Erythroblast (primary cell): Measurements from ENCODE around the gene CFP.
A peak's percentile ranks its signal among the peaks of the same experiment; 100 is the strongest.
"Not testable (repeated sequence)": the region's sequence is repeated elsewhere in the genome, so short reads cannot be mapped to it uniquely, and the experiment has no call there.

Experiments used
- DNase-seq, 2 experiments: peaks; one replicate each; lab custom pipeline; 2025; lab: John Stamatoyannopoulos, UW
- GATA1 ChIP-seq: IDR thresholded peaks from 2 replicates; pipeline ENCODE4 v1.6.1; 2011; ENCODE audit warnings: low read depth, mild to moderate bottlenecking, control low read depth, low read length, moderate library complexity
- POLR2A ChIP-seq: IDR thresholded peaks from 2 replicates; pipeline ENCODE4 v1.6.1; 2011; ENCODE audit warnings: mild to moderate bottlenecking, low read length

The CFP gene

GRCh38 chrX:47605024-47605423 is 24.7 kb downstream of the CFP start:
- TF ChIP-seq POLR2A (no peak), GATA1 (no peak)
- DNase-seq: no peak

DNA sequence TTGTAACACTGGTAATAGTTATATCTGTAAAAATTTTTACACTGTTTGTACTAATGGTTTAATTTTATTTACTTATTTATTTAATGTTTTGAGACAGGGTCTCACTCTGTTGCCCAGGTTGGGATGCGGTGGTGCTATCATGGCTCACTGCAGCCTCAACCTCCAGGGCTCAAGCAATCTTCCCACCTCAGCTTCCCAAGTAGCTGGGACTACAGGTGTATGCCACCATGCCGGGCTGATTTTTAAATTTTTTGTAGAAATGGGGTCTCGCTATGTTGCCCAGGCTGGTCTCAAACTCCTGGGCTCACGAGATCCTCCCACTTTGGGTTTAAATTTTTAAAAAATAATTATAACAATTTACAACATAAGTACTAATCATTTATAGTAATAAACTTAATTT is 26.6 kb downstream of the CFP start:
- not testable (repeated sequence) for DNase-seq

GRCh38 chrX:47597222-47597621 is 32.5 kb downstream of the CFP start:
- DNase-seq: no peak
- TF ChIP-seq POLR2A (no peak), GATA1 (no peak)

- TF ChIP-seq GATA1 (no peak), POLR2A (no peak)
These were observed 33.5 kb downstream of the CFP start for GRCh38 chrX:47596256-47596655.

DNA sequence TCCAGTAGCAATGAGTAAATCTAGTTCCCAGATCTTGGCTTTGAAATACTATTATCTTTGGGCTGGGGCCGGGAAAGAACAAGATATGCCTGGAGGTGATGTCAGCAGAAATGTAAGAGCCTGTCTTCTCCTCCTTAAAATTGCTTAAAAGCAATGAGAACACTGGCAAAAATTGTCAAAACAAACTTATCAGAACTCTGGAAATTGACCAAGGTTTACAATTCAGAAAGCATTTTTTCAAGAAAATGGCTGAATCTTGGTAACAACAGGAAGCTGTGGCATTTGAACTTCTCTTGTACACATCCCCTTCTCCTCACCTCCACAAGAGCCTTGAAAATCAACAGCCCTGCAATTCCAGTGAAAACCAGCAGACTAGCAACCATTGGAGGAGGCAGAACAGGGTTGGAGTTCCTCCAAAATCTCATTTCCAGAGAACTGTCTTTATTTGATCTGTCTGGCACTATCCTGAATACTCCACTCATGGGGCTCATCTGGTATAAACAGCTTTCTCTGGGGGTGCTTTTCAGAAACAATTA is 33.9 kb downstream of the CFP start:
- TF ChIP-seq GATA1: no peak
- TF ChIP-seq POLR2A: no peak
- DNase-seq: no peak

More at GRCh38 chrX:47596256-47596655, 33.5 kb downstream of the CFP start:
- DNase-seq: no peak

- DNase-seq: no peak
- TF ChIP-seq GATA1 (no peak), POLR2A (no peak)
These were observed 36.2 kb downstream of the CFP start for GRCh38 chrX:47593522-47593921.

DNA sequence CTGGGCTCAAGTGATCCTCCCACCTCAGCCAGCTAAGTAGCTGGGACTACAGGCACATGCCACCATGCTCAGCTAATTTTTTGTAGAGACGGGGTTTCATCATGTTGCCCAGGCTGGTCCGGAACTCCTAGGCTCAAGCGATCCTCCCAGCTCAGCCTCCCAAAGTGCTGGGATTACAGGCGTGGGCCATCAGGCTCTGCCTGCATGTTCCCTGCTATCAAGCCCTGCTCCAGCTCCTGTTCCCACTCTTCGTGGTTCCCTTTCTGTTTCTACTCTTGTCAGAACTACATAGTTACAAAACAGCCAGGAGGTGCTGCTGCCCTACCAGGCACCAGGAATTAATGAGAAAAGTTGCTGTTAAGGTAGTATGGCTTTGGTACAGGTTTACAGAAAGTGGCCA is 38.7 kb downstream of the CFP start:
- no peak for TF ChIP-seq GATA1
- TF ChIP-seq POLR2A: no peak
- no peak for DNase-seq

GRCh38 chrX:47587906-47588735 is 41.6 kb downstream of the CFP start:
- TF ChIP-seq GATA1: no peak
- TF ChIP-seq POLR2A: no peak
- no peak for DNase-seq

- peak; percentile 39 for TF ChIP-seq POLR2A
- no peak for TF ChIP-seq GATA1
- DNase-seq: no peak
These were observed 42.4 kb downstream of the CFP start for GRCh38 chrX:47587091-47587891.

- no peak for DNase-seq
- no peak for TF ChIP-seq GATA1
- TF ChIP-seq POLR2A: no peak
These were observed 43.5 kb downstream of the CFP start for GRCh38 chrX:47586043-47586787.

DNA sequence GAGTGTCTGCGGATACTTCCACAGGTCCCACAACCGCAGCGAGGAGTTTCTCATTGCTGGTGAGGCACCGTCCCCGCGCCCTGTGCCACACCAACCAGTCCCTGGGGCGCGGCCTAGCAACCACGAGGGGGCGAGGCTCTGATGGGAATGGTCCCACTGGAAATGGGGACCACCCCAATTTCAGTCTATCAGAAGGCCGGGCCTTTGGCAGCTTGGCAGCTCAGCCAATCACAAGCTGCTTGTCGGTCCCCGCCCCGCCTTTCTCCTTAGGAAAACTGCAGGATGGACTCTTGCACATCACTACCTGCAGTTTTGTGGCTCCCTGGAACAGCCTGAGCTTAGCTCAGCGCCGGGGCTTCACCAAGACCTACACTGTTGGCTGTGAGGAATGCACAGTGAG is 44.5 kb downstream of the CFP start:
- TF ChIP-seq POLR2A (no peak), GATA1 (no peak)
- no peak for DNase-seq

GRCh38 chrX:47584714-47585113 is 45.0 kb downstream of the CFP start:
- TF ChIP-seq POLR2A (peak; percentile 10), GATA1 (no peak)
- DNase-seq: no peak

DNA sequence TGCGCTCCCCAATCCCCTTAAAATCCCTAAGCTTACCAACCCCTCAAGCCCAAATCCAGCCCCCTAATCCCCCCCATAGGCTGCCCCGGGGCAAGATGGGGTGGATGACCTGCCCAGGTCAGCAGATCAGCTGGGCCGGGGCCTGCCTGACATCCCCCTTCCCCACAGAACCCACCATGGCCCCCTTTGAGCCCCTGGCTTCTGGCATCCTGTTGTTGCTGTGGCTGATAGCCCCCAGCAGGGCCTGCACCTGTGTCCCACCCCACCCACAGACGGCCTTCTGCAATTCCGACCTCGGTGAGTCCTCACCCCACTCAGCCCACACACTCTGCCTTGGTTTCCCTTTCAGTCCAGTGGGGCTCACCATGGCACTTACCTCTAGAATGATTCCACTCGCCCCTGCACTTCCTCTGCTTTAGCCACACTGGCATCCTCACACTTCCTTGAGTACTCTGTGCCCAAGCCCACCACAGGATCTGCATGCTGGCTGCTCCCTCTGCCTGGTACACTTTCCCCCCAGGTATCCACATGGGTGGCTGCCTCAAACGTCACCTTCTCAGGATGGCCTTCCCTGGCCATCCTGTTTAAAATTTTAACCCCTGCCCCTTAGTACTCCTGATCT is 46.4 kb downstream of the CFP start:
- TF ChIP-seq POLR2A: no peak
- no peak for TF ChIP-seq GATA1

More for the DNA sequence above, 46.4 kb downstream of the CFP start:
- no peak for DNase-seq
